HCT116 (cell line): ENCODE measurements around the gene RELL1. TPM values are rescaled to one million over a fixed set of nuclear protein-coding genes. Genes with fewer than 3 reads are reported as not detected.

Experiments used
- ATAC-seq: fragments of 200-7000 bp; cut with Tn5 transposase; 2 replicates; pipeline ENCODE4 v1.9.1; 2020; ENCODE audit warnings: mild to moderate bottlenecking, moderate library complexity
- BruUV-seq: library from RNA; stranded (reverse); fragments of 400-500 nt; replicated peaks from 2 replicates; lab custom pipeline; 2021; lab: Mats Ljungman, UMichigan
- CTCF ChIA-PET: fragments of 300-600 bp; sonication (Branson Sonifier 250); formaldehyde crosslinking; loops from one replicate; lab custom pipeline; 2021; ENCODE audit warnings: antibody characterized with exemption; lab: Charles Lee
- POLR2A ChIA-PET: fragments of 300-600, 350-600 bp; sonication (Branson Sonifier 250); formaldehyde crosslinking; loops from one replicate; lab custom pipeline; 2021; ENCODE audit warnings: antibody characterized with exemption; lab: Charles Lee
- RAD21 ChIA-PET, 2 experiments: fragments of 300-600 bp; sonication (Branson Sonifier 250); formaldehyde crosslinking; loops; one replicate each; lab custom pipeline; 2023; ENCODE audit warnings: low total read pairs in 2 of 2; ENCODE audit not compliant: uncharacterized antibody in 2 of 2, unreplicated experiment in 2 of 2, low non-redundant PET in 1 of 2; lab: Charles Lee
- DNase-seq: peaks from one replicate; pipeline ENCODE4 v3.0.0-alpha.2; 2010; ENCODE audit warnings: low read depth, low spot score
- H2AFZ ChIP-seq: fragments of 200-600 bp; shearing (Covaris generic), sonication (generic); 2 replicates; pipeline ENCODE4 v1.6.1; 2017; ENCODE audit warnings: low read depth, mixed run types, mixed read lengths, antibody characterized with exemption, low read length; ENCODE audit not compliant: poor library complexity, severe bottlenecking
- H3K27ac ChIP-seq: 2 replicates; pipeline ENCODE4 v1.5.1; 2012; ENCODE audit warnings: low read depth, low read length
- H3K27me3 ChIP-seq: fragments of 200-600 bp; sonication (generic); 2 replicates; pipeline ENCODE4 v1.6.1; 2016; ENCODE audit warnings: mixed run types, low read length, mixed read lengths; ENCODE audit not compliant: insufficient read depth
- H3K36me3 ChIP-seq, 2 experiments: fragments of 200-500 bp in 1 of 2; fragments of 200-600 bp in 1 of 2; sonication (Bioruptor generic) in 1 of 2; sonication (generic) in 1 of 2; 2 replicates each; pipeline versions ENCODE4 v1.5.1 to v1.6.1; 2014 to 2016; ENCODE audit warnings: low read length in 2 of 2, inconsistent platforms in 1 of 2, mixed read lengths in 1 of 2, mixed run types in 1 of 2; ENCODE audit not compliant: insufficient read depth in 2 of 2, control insufficient read depth in 1 of 2
- H3K4me1 ChIP-seq, 2 experiments: fragments of 200-600 bp in 1 of 2; sonication (generic) in 1 of 2; 2 replicates each; pipeline versions ENCODE4 v1.5.1 to v1.6.1; 2012 to 2017; ENCODE audit warnings: low read length in 2 of 2, inconsistent platforms in 1 of 2, mild to moderate bottlenecking in 1 of 2, mixed read lengths in 1 of 2, mixed run types in 1 of 2, moderate library complexity in 1 of 2; ENCODE audit not compliant: insufficient read depth in 2 of 2, control insufficient read depth in 1 of 2
- H3K4me2 ChIP-seq: fragments of 200-600 bp; sonication (generic); 2 replicates; pipeline ENCODE4 v1.6.1; 2017; ENCODE audit warnings: mixed run types, low read length, mixed read lengths
- H3K4me3 ChIP-seq, 2 experiments: fragments of 200-600 bp in 1 of 2; sonication (generic) in 1 of 2; replicated peaks in 1 of 2; 2 replicates each; pipeline ENCODE4 v1.5.1; 2011 to 2016; ENCODE audit warnings: low read length in 2 of 2, control low read depth in 1 of 2, low read depth in 1 of 2, mild to moderate bottlenecking in 1 of 2, mixed read lengths in 1 of 2, mixed run types in 1 of 2
- H3K79me2 ChIP-seq: fragments of 200-600 bp; sonication (generic); 2 replicates; pipeline ENCODE4 v1.6.1; 2017; ENCODE audit warnings: mild to moderate bottlenecking, mixed run types, low read length, moderate library complexity, mixed read lengths; ENCODE audit not compliant: insufficient read depth
- H3K9ac ChIP-seq: fragments of 200-600 bp; sonication (generic); 2 replicates; pipeline ENCODE4 v1.6.1; 2016; ENCODE audit warnings: low read length, mixed read lengths
- H3K9me2 ChIP-seq: fragments of 200-600 bp; sonication (generic), shearing (Covaris generic); 2 replicates; pipeline ENCODE4 v1.6.1; 2017; ENCODE audit warnings: mixed run types, mild to moderate bottlenecking, moderate library complexity; ENCODE audit not compliant: insufficient read depth
- H3K9me3 ChIP-seq, 2 experiments: fragments of 200-500 bp in 1 of 2; fragments of 200-600 bp in 1 of 2; sonication (Bioruptor generic) in 1 of 2; sonication (generic) in 1 of 2; 2 replicates each; pipeline ENCODE4 v1.6.1; 2014 to 2017; ENCODE audit warnings: low read length in 2 of 2, mixed read lengths in 2 of 2, inconsistent platforms in 1 of 2, low read depth in 1 of 2, mild to moderate bottlenecking in 1 of 2, mixed run types in 1 of 2, moderate library complexity in 1 of 2; ENCODE audit not compliant: control insufficient read depth in 1 of 2, insufficient read depth in 1 of 2
- H4K20me1 ChIP-seq: fragments of 200-600 bp; sonication (generic), shearing (Covaris generic); 2 replicates; pipeline ENCODE4 v1.6.1; 2017; ENCODE audit warnings: mixed run types, mild to moderate bottlenecking, moderate library complexity; ENCODE audit not compliant: insufficient read depth
- CBX3 ChIP-seq: IDR thresholded peaks from 2 replicates; pipeline ENCODE4 v1.6.1; 2012; ENCODE audit warnings: low read depth
- CEBPB ChIP-seq: IDR thresholded peaks from 2 replicates; pipeline ENCODE4 v1.6.1; 2012; ENCODE audit warnings: low read depth
- EGR1 ChIP-seq: IDR thresholded peaks from 2 replicates; pipeline ENCODE4 v1.6.1; 2012; ENCODE audit warnings: low read depth
- ELF1 ChIP-seq: IDR thresholded peaks from 2 replicates; pipeline ENCODE4 v1.6.1; 2012; ENCODE audit warnings: low read depth, borderline replicate concordance
- EZH2 ChIP-seq: fragments of 200-600 bp; sonication (generic); IDR thresholded peaks from 2 replicates; pipeline ENCODE4 v1.6.1; 2017; ENCODE audit warnings: antibody characterized with exemption, mixed run types
- JUND ChIP-seq: IDR thresholded peaks from 2 replicates; pipeline ENCODE4 v1.6.1; 2012
- POLR2A ChIP-seq: IDR thresholded peaks from 2 replicates; pipeline ENCODE4 v1.7.0; 2011; ENCODE audit warnings: borderline replicate concordance; ENCODE audit not compliant: insufficient read depth, insufficient read length; ENCODE audit errors: extremely low read depth
- POLR2AphosphoS5 ChIP-seq: IDR thresholded peaks from 2 replicates; pipeline ENCODE4 v1.6.1; 2011; ENCODE audit warnings: mild to moderate bottlenecking, low read depth, low read length, moderate library complexity
- RAD21 ChIP-seq: IDR thresholded peaks from 2 replicates; pipeline ENCODE4 v1.6.1; 2012; ENCODE audit warnings: low read depth, mild to moderate bottlenecking
- SIN3A ChIP-seq: IDR thresholded peaks from 2 replicates; pipeline ENCODE4 v1.6.1; 2012; ENCODE audit warnings: low read depth
- SP1 ChIP-seq: IDR thresholded peaks from 2 replicates; pipeline ENCODE4 v1.6.1; 2012; ENCODE audit warnings: low read depth
- TCF7L2 ChIP-seq: IDR thresholded peaks from 2 replicates; pipeline ENCODE4 v1.7.0; 2011; ENCODE audit warnings: borderline replicate concordance, inconsistent platforms; ENCODE audit not compliant: insufficient read depth, insufficient read length; ENCODE audit errors: extremely low read depth
- ZNF274 ChIP-seq: fragments of 200-500 bp; sonication (Bioruptor generic); IDR thresholded peaks from 2 replicates; pipeline ENCODE4 v1.6.1; 2014; ENCODE audit warnings: mild to moderate bottlenecking, low read depth, low read length, inconsistent platforms
- intact Hi-C: fragments of 100-400 bp; cut with micrococcal nuclease; formaldehyde crosslinking; loops from 2 replicates; pipeline ENCODE4 v1.10.0; 2022
- total RNA-seq: library from RNA; stranded (reverse); gene quantifications from one replicate; pipeline ENCODE4 v1.2.1, GENCODE V29; 2021; ENCODE audit not compliant: unreplicated experiment
- TF ChIP-seq, protein P1 (sequence below): IDR thresholded peaks from 2 replicates; pipeline ENCODE4 v1.6.1; 2012
- TF ChIP-seq, protein P2 (sequence below), 3 experiments: fragments of 200-600 bp in 1 of 3; sonication (generic) in 1 of 3; IDR thresholded peaks in 2 of 3; conservative IDR thresholded peaks in 1 of 3; 2 replicates each; pipeline ENCODE4 v1.5.1; 2012 to 2017; ENCODE audit warnings: low read depth in 2 of 3, low read length in 2 of 3, antibody characterized with exemption in 1 of 3, borderline replicate concordance in 1 of 3, control low read depth in 1 of 3, mild to moderate bottlenecking in 1 of 3, mixed read lengths in 1 of 3, mixed run types in 1 of 3, moderate library complexity in 1 of 3; ENCODE audit not compliant: insufficient read depth in 1 of 3
- TF ChIP-seq, protein P3 (sequence below): IDR thresholded peaks from 2 replicates; pipeline ENCODE4 v1.6.1; 2011; ENCODE audit warnings: mild to moderate bottlenecking, low read length, moderate library complexity; ENCODE audit not compliant: insufficient replicate concordance; ENCODE audit errors: extremely low read depth

Gene RELL1
- total RNA-seq, 1 experiment from 2014 or later = 30.2 TPM

DNA sequence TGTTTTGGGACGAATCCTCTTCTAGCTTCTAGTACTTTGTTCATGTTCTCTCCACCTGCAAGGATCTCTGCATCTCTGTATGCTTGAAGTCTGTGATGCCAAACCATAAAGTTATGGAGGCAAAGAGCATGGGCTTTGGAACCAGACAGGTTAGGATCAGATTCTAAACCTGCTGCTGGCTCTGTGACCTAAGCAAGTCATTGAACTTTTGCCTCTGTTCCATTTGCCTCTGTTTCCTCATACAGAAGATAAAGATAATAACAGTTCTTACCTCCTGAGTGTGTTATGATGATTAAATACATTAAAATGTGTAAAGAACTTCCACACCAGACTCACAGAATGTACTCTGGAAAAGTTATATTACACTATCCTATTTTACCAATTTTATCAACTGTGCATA lies 41.5 kb upstream of the RELL1 start:
- Histone ChIP-seq H4K20me1 (no peaks in the 10 kb centered on the region), H3K36me3 (no peaks in the 10 kb centered on the region), H3K27me3 (no peaks in the 10 kb centered on the region), H3K4me2 (no peak overlapping the region), H3K9me2 (no peaks in the 10 kb centered on the region), H3K4me3 (no peak overlapping the region), H2AFZ (no peak overlapping the region), H3K4me1 (no peaks in the 10 kb centered on the region), H3K27ac (no peak overlapping the region), H3K9ac (no peak overlapping the region), H3K79me2 (no peaks in the 10 kb centered on the region), H3K9me3 (no peaks in the 10 kb centered on the region)
- DNase-seq = no peak
- no peak for ATAC-seq
- TF ChIP-seq RAD21 (no peak), CEBPB (no peak), CBX3 (no peak)
- TF ChIP-seq, protein P1, sequence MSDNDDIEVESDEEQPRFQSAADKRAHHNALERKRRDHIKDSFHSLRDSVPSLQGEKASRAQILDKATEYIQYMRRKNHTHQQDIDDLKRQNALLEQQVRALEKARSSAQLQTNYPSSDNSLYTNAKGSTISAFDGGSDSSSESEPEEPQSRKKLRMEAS = no peak
- CTCF ChIA-PET = no interaction called here
- intact Hi-C loops = no loop called here
- POLR2A ChIA-PET = no interaction called here
- no TSS peak for BruUV-seq
- RAD21 ChIA-PET = no interaction called here

DNA sequence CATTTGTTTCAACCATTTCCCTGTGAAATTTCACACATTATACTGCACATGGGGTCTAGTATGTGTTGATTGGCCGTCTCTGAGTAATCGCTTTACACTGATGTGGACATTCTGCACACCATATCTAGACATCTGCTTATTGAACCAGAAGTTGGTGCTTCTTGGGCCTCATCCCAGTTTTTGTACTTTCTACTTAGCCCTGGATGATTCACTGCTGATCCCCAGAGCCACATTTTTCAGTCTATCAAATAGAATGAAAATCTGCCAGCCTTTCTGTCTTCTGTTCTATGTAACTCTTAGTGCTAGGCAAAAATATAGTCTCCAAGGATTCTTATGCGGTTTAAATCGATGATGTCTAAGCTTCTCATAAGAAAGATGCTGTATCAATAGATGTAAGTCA lies 40.5 kb upstream of the RELL1 start:
- ATAC-seq (no peak), DNase-seq (no peak)
- H3K79me2 ChIP-seq = no peaks in the 10 kb centered on the region
- no peak overlapping the region for H3K9ac ChIP-seq
- H2AFZ ChIP-seq = no peak overlapping the region
- no peaks in the 10 kb centered on the region for H3K9me3 ChIP-seq
- no TSS peak for BruUV-seq
- ChIA-PET RAD21 (no interaction called here), POLR2A (no interaction called here), CTCF (no interaction called here)
- no peaks in the 10 kb centered on the region for H3K27me3 ChIP-seq
- no peak overlapping the region for H3K27ac ChIP-seq
- TF ChIP-seq POLR2AphosphoS5 = no peak
- TF ChIP-seq CEBPB = no peak
- no peak for TF ChIP-seq RAD21
- TF ChIP-seq, protein P2, sequence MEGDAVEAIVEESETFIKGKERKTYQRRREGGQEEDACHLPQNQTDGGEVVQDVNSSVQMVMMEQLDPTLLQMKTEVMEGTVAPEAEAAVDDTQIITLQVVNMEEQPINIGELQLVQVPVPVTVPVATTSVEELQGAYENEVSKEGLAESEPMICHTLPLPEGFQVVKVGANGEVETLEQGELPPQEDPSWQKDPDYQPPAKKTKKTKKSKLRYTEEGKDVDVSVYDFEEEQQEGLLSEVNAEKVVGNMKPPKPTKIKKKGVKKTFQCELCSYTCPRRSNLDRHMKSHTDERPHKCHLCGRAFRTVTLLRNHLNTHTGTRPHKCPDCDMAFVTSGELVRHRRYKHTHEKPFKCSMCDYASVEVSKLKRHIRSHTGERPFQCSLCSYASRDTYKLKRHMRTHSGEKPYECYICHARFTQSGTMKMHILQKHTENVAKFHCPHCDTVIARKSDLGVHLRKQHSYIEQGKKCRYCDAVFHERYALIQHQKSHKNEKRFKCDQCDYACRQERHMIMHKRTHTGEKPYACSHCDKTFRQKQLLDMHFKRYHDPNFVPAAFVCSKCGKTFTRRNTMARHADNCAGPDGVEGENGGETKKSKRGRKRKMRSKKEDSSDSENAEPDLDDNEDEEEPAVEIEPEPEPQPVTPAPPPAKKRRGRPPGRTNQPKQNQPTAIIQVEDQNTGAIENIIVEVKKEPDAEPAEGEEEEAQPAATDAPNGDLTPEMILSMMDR (IDR thresholded peaks at IDR 0.05 in 2 of 3, conservative IDR thresholded peaks at IDR 0.05 in 1 of 3; ENCODE audit: borderline replicate concordance in 1 of 3, insufficient read depth in 1 of 3, low read depth in 2 of 3, low read length in 2 of 3) = no peak
- TF ChIP-seq EZH2 = no peak
- TF ChIP-seq TCF7L2 = no peak
- no peak for TF ChIP-seq ELF1
- TF ChIP-seq POLR2A = no peak
- TF ChIP-seq, protein P3, sequence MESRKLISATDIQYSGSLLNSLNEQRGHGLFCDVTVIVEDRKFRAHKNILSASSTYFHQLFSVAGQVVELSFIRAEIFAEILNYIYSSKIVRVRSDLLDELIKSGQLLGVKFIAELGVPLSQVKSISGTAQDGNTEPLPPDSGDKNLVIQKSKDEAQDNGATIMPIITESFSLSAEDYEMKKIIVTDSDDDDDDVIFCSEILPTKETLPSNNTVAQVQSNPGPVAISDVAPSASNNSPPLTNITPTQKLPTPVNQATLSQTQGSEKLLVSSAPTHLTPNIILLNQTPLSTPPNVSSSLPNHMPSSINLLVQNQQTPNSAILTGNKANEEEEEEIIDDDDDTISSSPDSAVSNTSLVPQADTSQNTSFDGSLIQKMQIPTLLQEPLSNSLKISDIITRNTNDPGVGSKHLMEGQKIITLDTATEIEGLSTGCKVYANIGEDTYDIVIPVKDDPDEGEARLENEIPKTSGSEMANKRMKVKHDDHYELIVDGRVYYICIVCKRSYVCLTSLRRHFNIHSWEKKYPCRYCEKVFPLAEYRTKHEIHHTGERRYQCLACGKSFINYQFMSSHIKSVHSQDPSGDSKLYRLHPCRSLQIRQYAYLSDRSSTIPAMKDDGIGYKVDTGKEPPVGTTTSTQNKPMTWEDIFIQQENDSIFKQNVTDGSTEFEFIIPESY = no peak
- no peak for TF ChIP-seq SP1
- no peak for TF ChIP-seq ZNF274
- TF ChIP-seq EGR1 = no peak
- no peak for TF ChIP-seq SIN3A
- no peak for TF ChIP-seq JUND
- H3K36me3 ChIP-seq = no peaks in the 10 kb centered on the region
- H3K4me3 ChIP-seq = no peak overlapping the region
- no peaks in the 10 kb centered on the region for H4K20me1 ChIP-seq
- intact Hi-C loops = no loop called here
- no peaks in the 10 kb centered on the region for H3K4me1 ChIP-seq
- H3K4me2 ChIP-seq = no peak overlapping the region
- no peaks in the 10 kb centered on the region for H3K9me2 ChIP-seq
